B cell (primary cell): ENCODE results near the gene STPG3. TPM values are rescaled to one million over a fixed set of nuclear protein-coding genes. Genes with fewer than 3 reads are reported as not detected.

Experiments used
- ATAC-seq: fragments of 200-7000 bp; cut with Tn5 transposase; one replicate; pipeline ENCODE4 v1.10.0; 2021; ENCODE audit warnings: low read depth, mild to moderate bottlenecking, moderate number of reproducible peaks, moderate library complexity
- CTCF ChIA-PET: fragments of 350-600 bp; sonication (Branson Sonifier 250); formaldehyde crosslinking; loops from one replicate; lab custom pipeline; 2021; ENCODE audit warnings: antibody characterized with exemption, inconsistent platforms; lab: Charles Lee
- POLR2A ChIA-PET: fragments of 350-600 bp; sonication (Branson Sonifier 250); formaldehyde crosslinking; loops from one replicate; lab custom pipeline; 2021; ENCODE audit warnings: antibody characterized with exemption; lab: Charles Lee
- DNase-seq: peaks from one replicate; pipeline ENCODE4 v3.0.0; 2013
- H2AFZ ChIP-seq: 2 replicates; pipeline ENCODE4 v1.6.1; 2012; ENCODE audit warnings: mild to moderate bottlenecking, low read depth, low read length; ENCODE audit not compliant: insufficient read depth, poor library complexity, severe bottlenecking
- H3K27ac ChIP-seq, 2 donors: 1 replicate in 1 of 2; 2 replicates in 1 of 2; pipeline ENCODE4 v1.5.1; 2012 to 2013; ENCODE audit warnings: low read length in 2 of 2, mild to moderate bottlenecking in 2 of 2, moderate library complexity in 1 of 2
- H3K27me3 ChIP-seq, 4 experiments: fragments of 200-600 bp in 1 of 4; sonication (generic) in 1 of 4; replicated peaks in 1 of 4; 1 replicate in 2 of 4; 2 replicates in 2 of 4; pipeline versions ENCODE4 v1.6.1 to v1.7.0; 2013 to 2016; ENCODE audit warnings: low read length in 3 of 4, mild to moderate bottlenecking in 2 of 4, mixed read lengths in 1 of 4, moderate library complexity in 1 of 4; ENCODE audit not compliant: insufficient read depth in 4 of 4, control insufficient read depth in 3 of 4; ENCODE audit errors: control extremely low read depth in 1 of 4
- H3K36me3 ChIP-seq, 2 experiments: replicated peaks in 1 of 2; 1 replicate in 1 of 2; 2 replicates in 1 of 2; pipeline versions ENCODE4 v1.6.1 to v1.7.1; 2013; ENCODE audit warnings: low read length in 1 of 2; ENCODE audit not compliant: insufficient read depth in 2 of 2, control insufficient read depth in 1 of 2; ENCODE audit errors: control extremely low read depth in 1 of 2, extremely low read depth in 1 of 2
- H3K4me1 ChIP-seq, 2 donors: fragments of 200-600 bp in 1 of 2; sonication (generic) in 1 of 2; 1 replicate in 1 of 2; 2 replicates in 1 of 2; pipeline versions ENCODE4 v1.5.1 to v1.6.1; 2013 to 2017; ENCODE audit warnings: low read length in 2 of 2; ENCODE audit not compliant: control insufficient read depth in 2 of 2, insufficient read depth in 2 of 2
- H3K4me2 ChIP-seq: replicated peaks from 2 replicates; pipeline ENCODE3; 2012; ENCODE audit warnings: mild to moderate bottlenecking, low read depth, low read length; ENCODE audit not compliant: poor library complexity, severe bottlenecking
- H3K4me3 ChIP-seq, 5 experiments: fragments of 200-600 bp in 1 of 5; sonication (generic) in 1 of 5; 1 replicate in 3 of 5; 2 replicates in 2 of 5; pipeline versions ENCODE4 v1.5.1 to v1.7.0; 2011 to 2016; ENCODE audit warnings: low read length in 4 of 5, mild to moderate bottlenecking in 4 of 5, low read depth in 2 of 5, control low read depth in 1 of 5, moderate library complexity in 1 of 5; ENCODE audit not compliant: insufficient read depth in 1 of 5; ENCODE audit errors: control extremely low read depth in 1 of 5, extremely low read depth in 1 of 5
- H3K79me2 ChIP-seq: fragments of 200-600 bp; sonication (generic); one replicate; pipeline ENCODE4 v1.6.0; 2016; ENCODE audit warnings: low read length; ENCODE audit not compliant: control insufficient read depth, insufficient read depth
- H3K9ac ChIP-seq: fragments of 200-600 bp; sonication (generic); 2 replicates; pipeline ENCODE4 v1.6.1; 2017; ENCODE audit warnings: mild to moderate bottlenecking, low read length, moderate library complexity
- H3K9me3 ChIP-seq, 3 donors: one replicate each; pipeline versions ENCODE4 v1.6.1 to v1.7.1; 2013; ENCODE audit warnings: low read length in 2 of 3; ENCODE audit not compliant: control insufficient read depth in 2 of 3, insufficient read depth in 1 of 3; ENCODE audit errors: control extremely low read depth in 1 of 3
- H4K20me1 ChIP-seq: 2 replicates; pipeline ENCODE4 v1.6.0; 2012; ENCODE audit warnings: mild to moderate bottlenecking, low read length; ENCODE audit not compliant: insufficient read depth, control insufficient read depth, poor library complexity, severe bottlenecking
- H3K27ac Mint-ChIP-seq: one replicate; pipeline ENCODE4 v1.8.0; 2021; ENCODE audit warnings: mixed read lengths
- H3K27me3 Mint-ChIP-seq: one replicate; pipeline ENCODE4 v1.8.0; 2021; ENCODE audit warnings: mixed read lengths
- H3K4me1 Mint-ChIP-seq: one replicate; pipeline ENCODE4 v1.8.0; 2021; ENCODE audit warnings: mixed read lengths
- H3K4me3 Mint-ChIP-seq: one replicate; pipeline ENCODE4 v1.8.0; 2021; ENCODE audit warnings: mixed read lengths
- H3K9me3 Mint-ChIP-seq: one replicate; pipeline ENCODE4 v1.8.0; 2022; ENCODE audit warnings: mixed read lengths; ENCODE audit not compliant: insufficient read depth
- EZH2 ChIP-seq: IDR thresholded peaks from 2 replicates; pipeline ENCODE4 v1.6.1; 2012; ENCODE audit warnings: borderline replicate concordance, low read depth, mild to moderate bottlenecking, moderate library complexity, low read length; ENCODE audit not compliant: insufficient read depth, poor library complexity, severe bottlenecking
- WGBS: methylation state at CpG from one replicate; pipeline ENCODE4 v1.1.5; 2013; ENCODE audit warnings: missing lambda C conversion rate; ENCODE audit not compliant: insufficient coverage; 5-methylcytosine and 5-hydroxymethylcytosine counted together
- intact Hi-C: fragments of 100-400 bp; cut with micrococcal nuclease; formaldehyde crosslinking; loops from one replicate; pipeline ENCODE4 v1.10.0; 2022
- polyA plus RNA-seq: library from polyadenylated mRNA; depleted of rRNA; stranded (reverse); fragments of >200 nt; gene quantifications from 2 replicates; pipeline ENCODE4 v1.2.3, GENCODE V29; 2012
- total RNA-seq, 2 donors: library from RNA; stranded (reverse); fragments of 120-200 nt in 1 of 2; gene quantifications; 1 replicate in 1 of 2; 2 replicates in 1 of 2; pipeline versions ENCODE4 v1.2.3 to v1.2.4, GENCODE V29; 2013 to 2022
- TF ChIP-seq, protein P1 (sequence below): fragments of 200-600 bp; IDR thresholded peaks from one replicate; pipeline ENCODE4 v1.8.0; 2022; ENCODE audit warnings: antibody characterized with exemption, mild to moderate bottlenecking

The STPG3 gene
- total and polyA plus RNA-seq, 2 donors (not counting 1 experiment from before 2014, with no cell fraction given): not detected

DNA sequence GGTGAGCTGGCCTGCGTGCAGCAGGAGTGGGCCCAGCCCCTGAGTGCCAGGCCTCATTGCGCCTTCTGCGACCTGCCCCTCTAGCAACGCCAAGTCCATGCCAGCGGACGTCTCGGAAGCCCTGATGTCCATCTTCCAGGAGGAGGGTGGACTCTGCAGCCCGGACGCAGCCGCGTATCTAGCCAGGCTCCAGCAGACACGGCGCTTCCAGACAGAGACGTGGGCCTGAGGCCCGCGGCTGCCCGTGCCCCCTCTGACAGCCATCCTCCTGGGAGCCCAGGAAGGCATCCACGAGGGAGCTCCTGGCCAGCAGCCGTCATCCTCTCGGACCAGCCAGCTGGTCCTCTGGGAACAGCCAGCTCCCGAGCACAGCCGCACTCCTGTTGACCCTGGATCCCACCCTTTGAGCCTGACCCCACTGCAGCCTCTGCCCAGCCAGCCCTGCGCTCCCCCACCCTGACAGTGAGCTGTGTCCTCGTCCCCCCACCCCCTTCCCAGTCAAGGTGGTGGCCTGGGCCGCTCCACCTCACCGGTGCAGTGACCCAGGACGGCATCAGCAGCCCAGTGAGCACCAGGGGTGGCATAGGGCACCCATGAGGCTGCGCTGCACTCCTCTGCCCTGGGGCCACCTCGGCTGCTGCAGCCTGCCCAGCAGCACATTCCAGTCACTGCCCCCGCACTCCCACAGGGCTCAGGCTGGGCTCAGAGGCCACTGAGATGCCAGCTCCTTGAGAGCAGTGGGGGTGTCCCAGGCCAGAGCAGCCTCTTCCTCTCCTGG, 34.7 kb upstream of the STPG3 start:
- ChIA-PET POLR2A (no interaction called here), CTCF (no interaction called here)
- 99% methylated on average over 29 of the region's 30 CpGs for WGBS
- DNase-seq (no peak), ATAC-seq (no peak)
- no peak overlapping the region for H3K27ac Mint-ChIP-seq
- no peaks in the 10 kb centered on the region for H3K4me1 ChIP-seq
- no peaks in the 10 kb centered on the region for H3K27me3 Mint-ChIP-seq
- no peaks in the 10 kb centered on the region for H3K36me3 ChIP-seq
- no peak overlapping the region for H3K4me2 ChIP-seq
- peaks cover 3% of the 10 kb centered on the region for H3K79me2 ChIP-seq
- H3K27me3 ChIP-seq: no peaks in the 10 kb centered on the region
- H3K9ac ChIP-seq: no peak overlapping the region
- no peak overlapping the region for H3K27ac ChIP-seq
- no peak overlapping the region for H3K4me3 Mint-ChIP-seq
- no peaks in the 10 kb centered on the region for H3K9me3 ChIP-seq
- intact Hi-C loops: no loop called here
- H2AFZ ChIP-seq: no peak overlapping the region
- TF ChIP-seq, protein P1, sequence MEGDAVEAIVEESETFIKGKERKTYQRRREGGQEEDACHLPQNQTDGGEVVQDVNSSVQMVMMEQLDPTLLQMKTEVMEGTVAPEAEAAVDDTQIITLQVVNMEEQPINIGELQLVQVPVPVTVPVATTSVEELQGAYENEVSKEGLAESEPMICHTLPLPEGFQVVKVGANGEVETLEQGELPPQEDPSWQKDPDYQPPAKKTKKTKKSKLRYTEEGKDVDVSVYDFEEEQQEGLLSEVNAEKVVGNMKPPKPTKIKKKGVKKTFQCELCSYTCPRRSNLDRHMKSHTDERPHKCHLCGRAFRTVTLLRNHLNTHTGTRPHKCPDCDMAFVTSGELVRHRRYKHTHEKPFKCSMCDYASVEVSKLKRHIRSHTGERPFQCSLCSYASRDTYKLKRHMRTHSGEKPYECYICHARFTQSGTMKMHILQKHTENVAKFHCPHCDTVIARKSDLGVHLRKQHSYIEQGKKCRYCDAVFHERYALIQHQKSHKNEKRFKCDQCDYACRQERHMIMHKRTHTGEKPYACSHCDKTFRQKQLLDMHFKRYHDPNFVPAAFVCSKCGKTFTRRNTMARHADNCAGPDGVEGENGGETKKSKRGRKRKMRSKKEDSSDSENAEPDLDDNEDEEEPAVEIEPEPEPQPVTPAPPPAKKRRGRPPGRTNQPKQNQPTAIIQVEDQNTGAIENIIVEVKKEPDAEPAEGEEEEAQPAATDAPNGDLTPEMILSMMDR: no peak
- TF ChIP-seq EZH2: no peak
- no peaks in the 10 kb centered on the region for H4K20me1 ChIP-seq
- H3K4me1 Mint-ChIP-seq: peaks cover 2% of the 10 kb centered on the region
- no peaks in the 10 kb centered on the region for H3K9me3 Mint-ChIP-seq
- no peak overlapping the region for H3K4me3 ChIP-seq

DNA sequence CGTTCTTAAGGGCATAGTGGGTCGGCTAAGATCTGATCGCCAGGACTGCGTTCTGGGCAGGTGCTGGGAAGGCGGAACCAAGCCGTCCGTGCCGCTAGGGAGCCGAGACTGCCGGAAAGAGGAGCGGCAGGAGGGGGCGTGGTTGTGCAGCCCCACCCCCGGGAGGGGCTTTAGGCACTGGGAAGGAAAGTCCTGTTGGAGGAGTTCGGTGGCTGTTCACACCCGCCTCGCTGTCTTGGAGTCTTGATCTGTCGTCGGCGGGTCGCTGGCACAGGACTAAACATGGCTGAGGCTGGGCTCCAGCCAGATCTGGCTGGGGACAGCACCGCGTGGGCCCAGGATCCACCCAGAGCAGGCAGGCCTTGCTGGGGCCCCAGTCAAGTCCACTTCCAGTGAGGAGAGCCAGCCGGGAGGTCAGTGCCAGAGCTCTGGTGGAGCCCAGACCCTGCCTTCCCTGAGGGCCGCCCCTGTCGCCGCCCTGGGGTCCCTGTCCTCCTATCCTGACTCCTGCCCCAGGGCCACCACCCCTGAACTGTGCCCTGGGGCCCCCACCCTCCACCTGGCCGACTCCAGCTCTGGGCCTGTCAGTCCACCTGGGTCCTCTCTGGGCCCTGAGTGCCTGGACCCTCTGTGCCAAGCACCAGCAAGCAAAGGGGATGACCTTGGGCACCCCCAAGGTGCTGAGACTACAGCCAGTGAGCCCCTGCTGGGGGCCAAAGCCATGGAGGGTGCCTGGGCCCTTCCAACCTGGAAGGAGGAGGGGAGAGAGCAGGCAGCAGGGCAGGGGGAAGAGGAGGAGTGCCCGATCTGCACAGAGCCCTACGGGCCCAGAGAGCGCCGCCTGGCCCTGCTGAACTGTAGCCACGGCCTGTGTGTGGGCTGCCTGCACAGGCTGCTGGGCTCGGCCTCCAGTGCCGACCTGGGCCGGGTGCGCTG, 33.5 kb upstream of the STPG3 start:
- POLR2A ChIA-PET: no interaction called here
- Mint-ChIP-seq H3K27ac (no peak overlapping the region), H3K27me3 (no peaks in the 10 kb centered on the region), H3K4me3 (no peak overlapping the region), H3K4me1 (peaks cover 4% of the 10 kb centered on the region), H3K9me3 (no peaks in the 10 kb centered on the region)
- no peaks in the 10 kb centered on the region for H4K20me1 ChIP-seq
- no peak overlapping the region for H3K9ac ChIP-seq
- no peak for ATAC-seq
- H3K4me3 ChIP-seq: no peak overlapping the region
- H3K36me3 ChIP-seq: no peaks in the 10 kb centered on the region
- H3K4me1 ChIP-seq: peaks cover under 1 to 7% of the 10 kb centered on the region in 2 donors
- peak overlapping the region; percentile 19 for H3K4me2 ChIP-seq
- H3K27me3 ChIP-seq: no peaks in the 10 kb centered on the region
- TF ChIP-seq EZH2: no peak
- TF ChIP-seq, protein P1: no peak
- CTCF ChIA-PET: no interaction called here
- H3K27ac ChIP-seq: no peak overlapping the region
- DNase-seq: no peak
- no peak overlapping the region for H2AFZ ChIP-seq
- H3K79me2 ChIP-seq: peaks cover 3% of the 10 kb centered on the region
- intact Hi-C loops: no loop called here
- no peaks in the 10 kb centered on the region for H3K9me3 ChIP-seq
- 92% methylated on average over 34 of the region's 36 CpGs for WGBS
